Islet of Langerhans (tissue), 1 donor: ENCODE data around the gene PSMD2.
"Not testable (repeated sequence)": the region's sequence is repeated elsewhere in the genome, so short reads cannot be mapped to it uniquely, and the experiment has no call there.

Experiments
- FAIRE-seq: peaks from one replicate; lab custom pipeline; 2011; peaks lifted over from hg19 to GRCh38; lab: Jason Lieb, UNC

Gene PSMD2

DNA sequence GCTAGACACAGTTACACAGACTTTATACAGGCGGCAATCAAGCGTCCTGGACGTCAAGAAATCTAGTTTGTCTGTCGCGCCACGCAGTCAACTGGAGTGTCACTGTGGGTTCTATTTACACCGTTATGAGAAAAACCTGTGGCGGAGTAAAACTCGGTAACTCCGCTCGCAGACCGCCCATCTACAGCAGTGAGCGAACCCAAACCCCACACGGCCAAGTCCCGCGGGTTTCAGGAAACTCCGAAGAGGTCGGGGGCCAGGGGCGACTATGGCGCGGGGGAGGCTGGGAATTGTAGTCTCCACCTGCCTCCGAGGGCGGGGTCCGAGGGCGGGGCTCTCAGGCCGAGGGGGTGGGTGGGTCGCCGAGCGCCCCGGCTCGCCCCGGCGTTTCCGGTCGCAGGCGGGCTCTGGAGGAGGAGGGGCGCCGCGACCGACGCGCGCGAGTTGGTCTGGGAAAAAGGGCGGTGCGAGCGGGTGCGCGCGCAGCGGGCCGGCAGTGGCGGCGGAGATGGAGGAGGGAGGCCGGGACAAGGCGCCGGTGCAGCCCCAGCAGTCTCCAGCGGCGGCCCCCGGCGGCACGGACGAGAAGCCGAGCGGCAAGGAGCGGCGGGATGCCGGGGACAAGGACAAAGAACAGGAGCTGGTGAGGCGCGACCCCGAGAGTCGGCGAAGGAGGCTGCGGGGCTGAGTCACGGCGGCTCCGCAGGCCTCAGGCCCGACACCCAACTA, at the start of gene PSMD2:
PSMD2 (plus strand) TSS at position 483 of the 729 bp plus-strand sequence; CDS start at position 509, 26 bp downstream.
- FAIRE-seq, result no peak

- peak; percentile 38 for FAIRE-seq
Observed at GRCh38 chr3:184249412-184250166, 49.5 kb upstream of the PSMD2 start, which contains the start of gene EEF1AKMT4. EEF1AKMT4 (plus strand) TSS chr3:184249672; CDS start chr3:184249695, 23 bp downstream.

DNA sequence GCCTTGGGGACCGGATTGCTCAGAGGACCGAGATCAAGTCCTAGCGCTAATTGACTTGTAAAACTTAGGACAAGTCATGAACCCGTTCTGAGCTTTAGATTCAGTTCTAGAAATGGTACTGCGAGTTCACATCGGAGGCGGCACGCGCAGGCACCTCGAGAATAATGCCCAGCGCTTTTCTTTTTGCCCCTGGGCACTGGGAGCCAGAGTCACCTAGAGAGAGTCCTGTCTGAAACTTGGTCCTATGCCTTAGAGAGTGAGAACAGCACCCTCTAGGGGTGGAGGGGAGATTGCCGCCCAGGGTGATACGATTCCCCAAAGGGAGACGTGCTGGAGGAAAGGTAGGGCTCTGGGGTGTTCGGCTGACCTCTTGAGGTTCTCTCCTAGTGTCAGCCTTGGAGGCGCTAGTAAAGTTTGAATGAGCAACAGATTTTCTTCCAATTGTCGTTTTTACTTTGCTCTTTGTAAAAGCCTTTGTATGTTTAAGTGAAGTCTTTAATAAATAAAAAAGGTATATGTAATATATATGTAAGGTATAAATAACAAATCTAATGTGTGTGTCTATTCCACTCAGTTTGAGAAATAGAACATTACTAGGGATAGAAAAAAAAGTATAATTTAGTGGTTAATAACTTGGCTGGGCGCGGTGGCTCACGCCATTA, 48.7 kb upstream of the PSMD2 start:
- no peak for FAIRE-seq

DNA sequence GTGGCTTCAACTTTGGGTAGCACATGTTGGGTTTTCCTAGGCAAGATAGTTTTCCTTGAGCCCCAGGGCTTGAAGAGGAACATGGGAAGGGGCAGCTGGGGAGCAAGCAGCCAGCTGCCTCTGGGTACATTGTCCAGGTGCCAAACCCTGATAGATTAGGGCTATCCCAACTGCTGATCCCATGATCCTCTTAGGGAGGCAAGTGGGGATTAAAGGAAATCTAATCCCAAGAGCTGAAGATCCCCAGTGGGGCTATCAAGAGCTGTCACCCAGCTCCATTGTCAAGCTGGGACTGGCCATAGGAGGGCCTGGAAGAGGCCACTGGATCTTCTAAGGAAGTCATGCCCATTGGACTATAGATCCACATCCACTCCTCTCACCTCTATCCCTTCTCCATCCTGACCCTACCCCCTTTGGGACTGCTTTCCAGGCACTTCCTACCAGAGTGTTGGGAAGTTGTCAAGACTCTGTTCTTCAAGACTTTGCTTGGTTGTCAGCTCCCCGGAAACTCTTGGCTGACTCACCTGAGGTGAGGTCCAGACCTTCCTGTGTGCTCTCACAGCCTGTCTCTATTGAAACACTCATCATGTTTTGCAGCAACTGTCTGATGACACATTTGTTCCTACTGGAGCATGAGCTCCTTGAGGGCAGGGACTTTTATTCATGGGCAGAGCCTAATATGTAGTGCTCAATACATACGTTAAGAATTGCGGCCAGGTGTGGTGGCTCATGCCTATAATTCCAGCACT, 43.6 kb upstream of the PSMD2 start:
- no peak for FAIRE-seq

DNA sequence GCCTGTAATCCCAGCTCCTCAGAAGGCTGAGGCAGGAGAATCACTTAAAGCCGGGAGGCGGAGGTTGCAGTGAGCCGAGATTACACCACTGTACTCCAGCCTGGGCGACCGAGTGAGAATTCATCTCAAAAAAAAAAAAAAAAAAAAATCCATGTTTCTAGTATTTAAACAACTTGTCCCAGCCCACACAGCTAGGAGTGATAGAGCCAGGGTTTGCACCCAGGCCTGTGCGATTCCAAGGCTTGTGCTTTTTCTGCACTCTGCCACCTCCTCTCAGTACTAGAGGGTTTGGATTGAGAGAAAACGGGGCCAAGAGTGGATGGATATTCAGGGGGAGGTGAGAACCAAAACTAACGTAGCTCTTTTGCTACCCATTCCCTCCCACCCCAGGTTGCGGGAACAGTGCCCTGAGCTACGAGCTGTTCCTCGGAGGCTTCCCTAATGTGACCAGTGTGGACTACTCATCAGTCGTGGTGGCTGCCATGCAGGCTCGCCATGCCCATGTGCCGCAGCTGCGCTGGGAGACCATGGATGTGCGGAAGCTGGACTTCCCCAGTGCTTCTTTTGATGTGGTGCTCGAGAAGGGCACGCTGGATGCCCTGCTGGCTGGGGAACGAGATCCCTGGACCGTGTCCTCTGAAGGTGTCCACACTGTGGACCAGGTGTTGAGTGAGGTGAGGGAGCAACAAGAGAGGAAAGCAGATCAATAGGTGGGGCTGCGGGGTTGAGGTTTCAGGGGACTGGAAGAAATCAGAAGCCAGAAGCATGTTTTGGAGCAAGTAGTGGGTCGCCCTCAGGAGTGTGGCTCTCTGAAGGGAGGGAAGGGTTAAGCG, 41.7 kb upstream of the PSMD2 start:
- FAIRE-seq, result no peak

- no peak for FAIRE-seq
Observed at GRCh38 chr3:184258926-184259325, 40.1 kb upstream of the PSMD2 start.

- no peak for FAIRE-seq
Observed at GRCh38 chr3:184259396-184259877, 39.6 kb upstream of the PSMD2 start.

DNA sequence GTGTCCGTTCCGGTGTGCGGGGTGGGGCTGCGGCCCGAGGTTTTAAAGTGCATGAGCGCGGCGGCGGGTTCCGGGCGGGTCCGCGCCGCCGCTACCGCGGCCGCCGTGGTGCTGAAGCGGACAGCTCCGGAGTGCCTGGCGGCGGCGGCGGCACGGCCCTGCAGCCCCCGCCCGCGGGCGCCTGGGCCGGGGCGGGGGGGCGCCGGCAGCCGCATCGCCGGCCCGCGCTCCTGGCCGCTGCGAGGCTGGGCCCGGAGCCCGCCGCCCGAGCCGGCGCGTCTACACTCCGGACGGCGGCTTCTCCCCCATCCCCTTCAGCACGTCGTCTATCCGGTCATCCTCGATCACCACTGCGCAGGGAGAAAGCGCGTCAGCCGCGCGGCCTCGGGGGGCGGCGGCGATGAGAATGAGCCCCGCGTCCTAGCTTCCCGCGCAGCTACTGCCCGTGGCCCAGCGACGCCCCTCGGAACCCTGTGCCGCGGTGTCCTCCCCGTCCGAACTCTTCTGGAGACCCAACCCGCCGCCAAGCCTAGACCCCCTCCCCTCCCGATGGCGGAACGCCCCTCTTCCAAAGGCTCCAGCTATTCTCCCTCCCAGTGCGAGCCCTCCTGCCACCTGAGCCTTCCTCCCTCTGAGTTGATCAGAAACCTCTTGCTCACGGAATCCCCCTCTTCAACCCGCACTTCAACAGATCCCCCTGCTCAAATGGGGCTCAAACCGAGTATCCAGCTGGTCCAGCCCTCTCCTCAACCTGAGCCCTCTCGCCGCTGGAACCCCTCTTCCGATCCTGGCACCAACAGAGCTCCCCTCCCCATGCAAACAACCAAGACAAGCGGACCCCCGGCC, 38.9 kb upstream of the PSMD2 start:
- FAIRE-seq, result no peak

GRCh38 chr3:184260724-184261269, 38.2 kb upstream of the PSMD2 start:
- FAIRE-seq, result no peak

- FAIRE-seq, result no peak
Observed at GRCh38 chr3:184261270-184261853, 37.7 kb upstream of the PSMD2 start, which contains the start of gene CAMK2N2. CAMK2N2 (minus strand) TSS chr3:184261553; CDS start chr3:184261285, 268 bp downstream.

DNA sequence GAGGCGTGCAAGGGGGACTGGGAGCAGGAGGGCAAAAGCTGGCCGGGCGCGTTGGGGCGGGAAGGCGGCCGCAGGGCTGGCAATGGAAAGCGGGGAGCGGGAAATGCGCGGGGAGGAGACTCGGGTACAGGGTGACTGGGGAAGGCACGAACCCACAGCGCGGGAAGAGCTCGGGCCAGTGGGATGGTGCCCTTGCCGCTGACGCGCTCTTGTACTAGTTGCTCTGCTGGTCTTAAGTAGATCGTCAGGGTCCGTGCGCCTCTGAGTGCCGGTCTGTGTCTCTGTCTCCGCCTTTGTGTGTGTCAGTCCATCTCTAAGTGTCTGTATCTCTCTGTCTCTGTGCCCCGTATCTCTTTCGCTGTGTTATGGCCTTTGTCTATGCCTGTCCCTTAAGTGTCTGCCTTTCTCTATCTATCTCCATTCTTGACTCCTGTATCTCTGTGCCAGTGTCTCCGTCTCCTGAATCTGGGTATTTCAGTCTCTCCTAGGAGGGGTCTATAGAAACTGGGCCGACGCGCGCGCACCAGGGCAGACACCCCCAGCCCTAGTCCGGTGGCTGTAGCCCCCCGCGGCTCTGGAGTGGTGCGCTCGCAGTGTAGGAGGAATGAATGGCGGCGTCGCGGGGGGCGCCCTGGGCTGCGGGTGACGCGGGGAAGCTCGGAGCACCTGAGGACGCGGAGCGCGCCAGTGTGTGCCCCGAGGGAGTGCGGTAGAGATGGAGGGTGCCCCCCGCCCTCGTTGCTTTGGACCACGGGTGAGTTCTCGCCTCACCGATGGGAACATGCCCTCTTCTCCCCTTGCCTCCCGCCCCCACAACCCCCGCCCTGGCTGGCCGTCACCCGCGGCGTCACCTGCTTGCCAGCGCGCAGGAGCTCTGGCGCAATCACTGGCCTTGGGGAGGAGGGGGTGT, 36.9 kb upstream of the PSMD2 start:
- FAIRE-seq, result no peak

- FAIRE-seq, result no peak
Observed at GRCh38 chr3:184262764-184263179, 36.3 kb upstream of the PSMD2 start.

DNA sequence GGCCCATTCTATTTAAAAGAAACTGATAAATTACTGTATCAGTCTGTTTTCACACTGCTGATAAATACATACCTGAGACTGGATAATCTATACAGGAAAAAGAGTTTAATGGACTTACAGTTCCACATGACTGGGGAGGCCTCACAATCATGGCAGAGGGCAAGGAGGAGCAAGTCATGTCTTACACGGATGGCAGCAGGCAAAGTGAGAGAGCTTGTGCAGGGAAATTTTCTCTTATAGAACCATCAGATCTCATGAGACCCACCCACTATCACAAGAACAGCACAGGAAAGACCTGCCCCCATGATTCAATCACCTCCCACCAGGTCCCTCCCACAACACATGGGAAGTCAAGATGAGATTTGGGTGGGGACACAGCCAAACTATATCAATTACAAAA, 31.8 kb upstream of the PSMD2 start:
- not testable (repeated sequence) for FAIRE-seq

DNA sequence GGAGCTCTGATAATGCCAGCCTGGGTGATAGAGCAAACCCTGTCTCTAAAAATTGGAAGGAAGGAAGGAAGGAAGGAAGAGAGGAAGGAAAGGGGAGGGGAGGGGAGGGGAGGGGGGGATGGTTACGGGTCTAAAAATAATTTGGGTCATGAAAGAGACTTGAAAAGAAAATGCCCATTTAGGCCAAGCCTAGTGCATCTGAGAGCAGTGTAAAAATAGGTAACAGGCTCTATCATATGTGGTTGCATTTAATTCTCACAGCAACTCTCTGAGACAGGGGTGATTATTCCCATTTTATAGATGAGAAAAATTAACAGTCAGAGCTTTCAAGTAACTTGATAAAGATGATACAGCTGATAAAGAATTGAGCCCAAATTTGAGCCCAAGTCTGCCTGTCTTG, 26.8 kb upstream of the PSMD2 start:
- no peak for FAIRE-seq

DNA sequence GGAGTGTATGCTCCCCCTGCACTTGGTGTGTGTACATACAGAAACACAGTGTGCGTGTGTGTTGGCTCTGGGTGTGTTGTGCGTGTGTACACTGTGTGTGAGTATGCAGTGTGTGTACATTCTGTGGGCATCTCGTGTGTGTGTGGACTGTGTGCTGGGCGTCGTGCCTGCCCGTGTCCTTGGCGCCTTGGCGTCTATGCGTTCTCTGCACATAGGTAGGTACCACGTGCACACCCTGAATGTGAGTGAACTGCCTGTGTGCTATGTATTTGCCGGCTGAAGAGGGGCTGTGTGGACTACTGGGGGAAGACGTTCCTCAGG, 23.7 kb upstream of the PSMD2 start:
- FAIRE-seq, result no peak

- no peak for FAIRE-seq
Observed at GRCh38 chr3:184275961-184276910, 22.8 kb upstream of the PSMD2 start, which contains the start of gene ECE2. ECE2 (plus strand) TSS chr3:184276022; CDS start chr3:184276154, 132 bp downstream.

- FAIRE-seq, result no peak
Observed at GRCh38 chr3:184277366-184277765, 21.7 kb upstream of the PSMD2 start.
